LoVo (cell line): ENCODE data around the gene BNIP5.

Experiments
- DNase-seq: peaks from one replicate; pipeline ENCODE4 v3.0.0-alpha.2; 2016; ENCODE audit warnings: low spot score

Gene BNIP5

GRCh38 chr6:36266913-36267644, 69.6 kb downstream of the BNIP5 start:
- DNase-seq: no peak
